ENCODE measurements around the gene PPP1R16B.

DNA sequence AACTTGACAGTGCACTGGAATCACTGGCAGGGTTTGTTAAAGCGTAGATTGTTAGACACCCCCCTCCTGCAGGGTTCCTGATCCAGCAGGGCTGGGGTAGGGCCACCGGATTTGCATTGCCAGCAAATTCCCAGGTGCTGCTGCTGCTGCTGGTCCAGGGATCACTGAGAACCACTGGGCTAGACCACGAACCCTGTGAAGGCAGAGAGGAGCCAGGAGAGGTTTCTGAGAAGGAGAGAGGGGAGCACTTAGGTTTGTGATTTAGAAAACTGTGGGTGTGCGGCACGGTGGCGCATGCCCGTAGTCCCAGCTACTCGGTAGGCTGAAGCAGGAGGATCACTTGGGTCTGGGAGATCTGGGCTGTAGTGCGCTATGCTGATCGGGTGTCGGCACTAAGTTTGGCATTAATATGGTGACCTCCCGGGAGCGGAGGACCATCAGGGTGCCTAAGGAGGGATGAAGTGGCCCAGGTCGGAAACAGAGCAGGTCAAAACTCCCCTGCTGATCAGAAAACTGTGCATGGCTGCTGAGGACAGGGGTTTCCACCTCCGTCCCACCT lies 67.1 kb downstream of the PPP1R16B start:
- TF ChIP-seq, protein P1, sequence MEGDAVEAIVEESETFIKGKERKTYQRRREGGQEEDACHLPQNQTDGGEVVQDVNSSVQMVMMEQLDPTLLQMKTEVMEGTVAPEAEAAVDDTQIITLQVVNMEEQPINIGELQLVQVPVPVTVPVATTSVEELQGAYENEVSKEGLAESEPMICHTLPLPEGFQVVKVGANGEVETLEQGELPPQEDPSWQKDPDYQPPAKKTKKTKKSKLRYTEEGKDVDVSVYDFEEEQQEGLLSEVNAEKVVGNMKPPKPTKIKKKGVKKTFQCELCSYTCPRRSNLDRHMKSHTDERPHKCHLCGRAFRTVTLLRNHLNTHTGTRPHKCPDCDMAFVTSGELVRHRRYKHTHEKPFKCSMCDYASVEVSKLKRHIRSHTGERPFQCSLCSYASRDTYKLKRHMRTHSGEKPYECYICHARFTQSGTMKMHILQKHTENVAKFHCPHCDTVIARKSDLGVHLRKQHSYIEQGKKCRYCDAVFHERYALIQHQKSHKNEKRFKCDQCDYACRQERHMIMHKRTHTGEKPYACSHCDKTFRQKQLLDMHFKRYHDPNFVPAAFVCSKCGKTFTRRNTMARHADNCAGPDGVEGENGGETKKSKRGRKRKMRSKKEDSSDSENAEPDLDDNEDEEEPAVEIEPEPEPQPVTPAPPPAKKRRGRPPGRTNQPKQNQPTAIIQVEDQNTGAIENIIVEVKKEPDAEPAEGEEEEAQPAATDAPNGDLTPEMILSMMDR (IDR thresholded peaks at IDR 0.05), result no peak
- no peak for TF ChIP-seq POLR2A (IDR thresholded peaks at IDR 0.05)

All from right lobe of liver (tissue), 4 donors.